NCI-H748 treated with DMSO at 0.1 percent for 48 hours (cell line): Measurements from ENCODE around the gene AHRR.

ENCODE experiments used
- DNase-seq: peaks from one replicate; lab custom pipeline; 2025; lab: John Stamatoyannopoulos, UW

Gene AHRR

DNA sequence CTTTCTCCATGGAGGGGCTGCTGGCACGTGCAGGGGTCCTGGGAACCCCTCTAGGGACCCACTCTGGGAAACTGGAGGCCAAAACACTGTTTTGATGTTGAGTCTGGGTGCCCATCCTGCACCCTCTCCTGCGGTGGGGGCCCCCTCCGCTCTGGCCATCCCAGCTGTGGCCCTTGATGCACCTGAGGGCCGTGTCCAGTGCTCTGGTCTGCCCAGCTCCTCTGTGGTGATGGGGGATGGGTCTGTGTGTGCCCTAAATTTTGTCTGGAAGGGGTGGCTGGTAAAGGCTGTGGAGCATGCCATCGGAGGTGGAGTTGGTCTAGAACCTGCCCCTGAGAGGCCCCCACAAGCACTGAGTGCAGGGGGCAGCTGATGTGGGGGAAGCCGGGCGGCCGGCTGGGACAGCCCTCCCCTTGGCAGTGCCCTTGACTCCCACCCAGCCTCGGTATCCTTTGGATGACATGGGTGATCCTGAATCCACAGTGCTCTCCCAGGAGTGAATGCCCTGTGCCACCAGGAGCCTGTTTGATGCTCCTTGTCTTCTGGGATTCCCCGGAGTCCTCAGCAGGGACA, 26.3 kb downstream of the AHRR start:
- DNase-seq: no peak

DNA sequence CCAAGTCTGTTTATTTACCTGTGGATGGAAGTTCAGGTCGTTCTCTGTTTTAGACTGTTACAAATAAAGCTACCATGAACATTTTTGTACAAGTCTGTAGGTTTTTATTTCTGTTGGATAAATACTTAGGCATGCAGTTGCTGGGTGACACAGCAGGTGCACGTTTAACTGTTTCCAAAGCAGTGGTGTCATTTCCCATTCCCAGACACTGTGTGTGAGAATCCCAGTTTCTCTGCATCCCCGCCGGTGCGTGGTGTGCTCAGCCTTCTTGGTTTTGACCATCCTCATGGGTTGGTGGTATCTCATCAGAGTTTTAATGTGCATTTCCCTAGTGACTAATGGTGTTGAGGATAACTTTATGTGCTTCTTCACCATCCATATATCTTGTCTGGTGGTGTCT, 27.2 kb downstream of the AHRR start:
- no peak for DNase-seq

DNA sequence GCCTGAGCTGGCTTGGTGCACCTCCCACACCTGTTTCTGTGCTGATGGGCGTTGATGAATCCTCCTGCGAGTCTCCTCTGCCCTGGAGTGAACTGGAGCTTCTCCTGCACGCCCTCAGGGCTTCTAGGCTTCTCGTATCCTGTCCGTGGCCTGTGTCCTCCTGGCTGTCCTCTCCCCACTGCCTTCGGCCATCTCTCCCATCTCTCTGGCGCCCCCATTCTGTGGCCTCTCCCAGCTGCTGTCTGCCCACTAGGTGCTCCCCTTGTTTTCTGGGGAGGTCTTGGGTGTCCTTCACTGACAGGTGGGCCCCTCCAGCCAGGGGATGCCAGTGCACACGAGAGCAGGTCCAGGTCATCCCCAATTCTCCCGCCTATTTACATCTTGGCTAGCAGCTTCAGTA, 28.8 kb downstream of the AHRR start:
- DNase-seq: no peak

DNA sequence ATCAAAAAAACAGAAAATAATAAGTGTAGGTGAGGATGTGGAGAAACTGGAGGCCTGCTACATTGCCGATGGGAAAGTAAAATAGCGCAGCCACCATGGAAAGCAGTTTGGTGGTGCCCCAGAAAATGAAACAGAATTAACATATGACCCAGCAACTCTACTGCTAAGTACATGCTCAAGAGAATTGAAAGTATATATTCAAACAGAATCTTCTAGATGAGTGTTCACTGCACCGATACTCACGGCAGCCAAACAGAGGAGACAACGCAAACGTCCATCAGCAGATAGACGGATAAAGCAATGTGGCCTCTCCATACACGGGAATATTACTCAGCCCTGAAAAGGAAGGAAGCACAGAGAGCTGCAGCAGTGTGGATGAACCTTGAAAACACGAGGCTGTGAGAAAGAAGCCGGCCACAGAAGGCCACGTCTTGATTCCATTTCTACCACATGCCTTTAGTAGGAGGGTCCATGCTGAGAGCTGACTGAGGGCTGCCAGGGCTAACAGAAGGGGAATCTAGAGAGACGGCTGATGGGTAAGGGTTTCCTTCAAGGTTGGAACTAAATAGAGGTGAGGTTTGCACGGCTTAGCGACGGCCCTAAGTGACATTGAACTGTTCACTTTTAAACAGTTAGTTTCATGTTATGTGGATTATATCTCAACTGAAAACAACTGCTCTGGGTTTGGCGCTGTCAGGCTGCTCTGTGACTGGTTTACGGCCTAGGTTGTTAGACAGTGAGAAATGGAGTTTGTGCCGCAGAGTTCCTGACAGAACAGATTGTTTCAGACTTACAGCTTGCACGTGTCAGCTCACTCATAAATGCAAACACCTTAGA, 29.8 kb downstream of the AHRR start:
- no peak for DNase-seq

GRCh38 chr5:351921-352245, 30.4 kb downstream of the AHRR start:
- DNase-seq: no peak

DNA sequence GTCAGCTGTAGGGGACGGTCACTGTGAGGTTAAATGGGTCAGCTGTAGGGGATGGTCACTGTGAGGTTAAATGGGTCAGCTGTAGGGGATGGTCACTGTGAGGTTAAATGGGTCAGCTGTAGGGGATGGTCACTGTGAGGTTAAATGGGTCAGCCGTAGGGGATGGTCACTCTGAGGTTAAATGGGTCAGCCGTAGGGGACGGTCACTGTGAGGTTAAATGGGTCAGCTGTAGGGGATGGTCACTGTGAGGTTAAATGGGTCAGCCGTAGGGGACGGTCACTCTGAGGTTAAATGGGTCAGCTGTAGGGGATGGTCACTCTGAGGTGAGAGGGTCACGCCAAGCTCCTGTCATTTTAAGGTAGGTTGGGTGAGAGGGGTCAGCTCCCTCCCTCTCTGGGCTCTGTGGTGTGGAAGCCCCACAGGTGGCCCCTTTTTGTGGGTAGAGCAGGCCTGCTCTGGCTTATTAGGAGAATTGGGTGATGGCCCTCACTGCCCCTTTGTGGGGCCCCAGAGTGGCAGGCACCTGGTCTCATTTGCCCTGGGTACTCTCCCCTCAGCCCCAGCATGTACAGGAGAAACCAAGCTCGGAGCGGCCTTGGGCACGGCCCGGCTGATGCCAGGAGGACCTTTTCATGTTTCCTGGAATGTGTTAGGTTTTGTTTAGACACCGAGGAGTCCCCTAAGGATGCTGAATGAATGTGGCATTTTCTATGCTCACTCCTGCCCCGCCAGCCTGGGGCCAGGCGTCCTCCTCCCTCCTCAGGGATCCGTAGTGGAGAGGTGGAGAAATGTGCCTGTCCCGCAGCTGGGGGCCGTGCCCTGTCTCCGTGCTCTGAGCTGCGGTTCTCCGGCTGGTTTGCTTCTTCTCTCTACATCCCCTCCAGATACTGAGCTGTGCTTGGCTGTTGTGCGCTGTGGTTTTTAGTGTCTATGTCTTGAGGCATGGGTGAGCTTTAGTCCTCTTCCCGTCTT, 31.4 kb downstream of the AHRR start:
- DNase-seq: no peak

- DNase-seq: no peak
These were observed 32.4 kb downstream of the AHRR start for GRCh38 chr5:353612-354580.

GRCh38 chr5:354581-355378, 33.3 kb downstream of the AHRR start:
- no peak for DNase-seq

DNA sequence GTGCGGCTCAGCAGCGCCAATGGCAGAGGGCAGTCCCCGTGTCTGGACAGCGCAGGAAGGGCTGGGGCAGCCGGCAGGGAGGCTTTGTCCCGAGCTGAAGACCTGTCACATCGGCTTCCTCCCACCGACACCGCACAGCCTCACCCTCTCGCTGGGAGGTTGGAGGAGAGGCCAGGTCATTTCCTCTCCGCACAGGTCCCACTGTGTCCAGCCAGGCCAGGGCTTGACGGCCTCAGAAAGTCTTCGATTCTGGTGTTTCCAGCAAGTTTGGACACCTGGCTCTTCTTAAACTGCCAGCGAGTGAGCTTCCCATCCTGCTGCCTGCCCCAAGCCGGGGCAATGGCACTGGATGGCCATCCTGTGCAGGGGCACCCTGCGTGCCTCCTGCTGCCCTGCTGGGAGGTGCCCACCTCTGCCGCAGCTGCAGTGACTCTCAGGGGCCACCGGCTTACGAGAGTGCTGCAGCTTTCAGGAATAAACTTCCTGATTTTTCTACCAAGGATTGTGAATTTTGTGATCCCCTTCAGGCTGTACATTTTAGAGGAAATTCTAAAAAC, 33.9 kb downstream of the AHRR start:
- no peak for DNase-seq

- no peak for DNase-seq
These were observed 34.4 kb downstream of the AHRR start for GRCh38 chr5:355958-356357.

DNA sequence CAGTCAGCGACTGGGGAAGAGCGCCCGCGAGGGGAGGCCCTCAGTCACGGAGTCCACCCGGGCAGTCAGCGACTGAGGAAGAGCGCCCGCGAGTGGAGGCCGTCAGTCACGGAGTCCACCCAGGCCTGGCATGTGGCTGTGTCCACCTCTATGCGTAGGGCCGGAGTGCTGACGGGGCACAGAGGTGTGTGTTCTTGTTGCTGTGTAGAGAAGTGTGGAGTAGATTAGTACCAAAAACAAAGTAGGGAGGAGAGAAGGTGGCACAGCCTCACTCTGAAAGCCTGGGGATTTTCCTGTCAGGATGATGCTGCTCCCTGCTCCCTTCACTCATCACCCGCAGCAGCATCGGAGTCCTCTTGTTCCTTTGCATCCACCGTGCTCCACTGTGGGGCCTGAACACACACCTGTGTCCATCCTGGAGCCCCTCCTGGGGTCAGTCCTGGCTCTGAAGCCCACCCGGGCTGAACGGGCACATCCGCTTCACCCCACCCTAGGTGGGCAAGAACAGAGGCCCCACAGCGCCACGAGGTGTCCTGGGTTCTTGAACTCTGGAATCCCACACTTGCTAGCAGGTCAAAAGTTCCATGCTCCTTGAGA, 37.9 kb downstream of the AHRR start:
- DNase-seq: no peak

DNA sequence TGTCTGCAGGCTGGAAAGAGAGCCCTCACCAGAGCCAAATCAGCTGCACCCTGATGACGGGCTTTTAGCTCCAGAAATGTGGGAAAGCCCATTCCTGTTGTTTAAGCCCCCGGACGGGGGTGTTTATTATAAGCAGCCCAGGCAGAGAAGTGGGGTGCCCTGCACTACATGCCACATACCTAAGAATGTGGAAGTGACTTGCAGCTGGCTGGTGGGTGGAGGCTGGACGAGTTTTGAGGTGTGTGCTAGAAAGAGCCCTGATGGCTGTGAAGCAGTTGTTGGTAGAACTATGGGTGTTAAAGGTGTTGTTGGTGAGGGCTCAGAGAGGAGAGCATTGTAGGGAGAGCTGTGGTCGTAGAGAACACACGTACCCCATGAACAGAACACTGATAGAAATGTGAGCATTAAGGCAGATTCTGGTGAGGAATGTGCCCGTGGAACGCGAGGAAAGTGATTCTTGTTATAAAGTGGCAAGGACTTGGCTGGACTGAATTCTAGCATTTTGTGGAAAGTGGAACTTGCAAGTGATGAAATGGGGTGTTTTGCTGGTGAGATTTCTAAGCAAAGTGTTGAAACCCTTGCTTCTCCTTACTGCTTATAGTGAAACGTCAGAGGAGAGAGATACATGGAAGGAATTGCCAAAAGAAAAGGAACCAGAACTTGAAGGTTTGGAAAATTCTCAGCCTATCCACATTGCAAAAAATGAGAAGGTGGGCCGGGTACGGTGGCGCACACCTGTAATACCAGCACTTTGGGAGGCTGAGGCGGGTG, 38.9 kb downstream of the AHRR start:
- DNase-seq: no peak

DNA sequence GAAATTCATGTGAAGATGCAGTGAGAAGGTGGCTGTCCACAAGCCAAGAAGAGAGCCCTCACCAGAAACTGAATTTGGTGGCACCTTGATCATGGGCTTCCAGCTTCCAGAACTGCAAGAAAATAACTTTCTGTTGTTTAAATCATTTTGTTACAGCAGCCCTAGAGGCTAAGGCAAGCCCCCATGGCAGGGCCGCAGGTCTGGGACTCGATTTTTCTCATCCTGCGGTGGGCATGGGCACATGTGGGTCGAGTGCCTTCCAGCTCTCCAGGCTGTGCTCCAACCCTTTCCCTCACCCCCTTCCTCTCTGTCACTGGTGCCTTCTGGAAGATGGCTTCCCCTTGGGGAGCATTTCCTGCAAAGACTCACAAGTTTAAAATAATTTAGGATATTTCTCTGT, 40.7 kb downstream of the AHRR start:
- DNase-seq: no peak

GRCh38 chr5:362978-363765, 41.7 kb downstream of the AHRR start:
- no peak for DNase-seq

- no peak for DNase-seq
These were observed 43.0 kb downstream of the AHRR start for GRCh38 chr5:364497-364896.

DNA sequence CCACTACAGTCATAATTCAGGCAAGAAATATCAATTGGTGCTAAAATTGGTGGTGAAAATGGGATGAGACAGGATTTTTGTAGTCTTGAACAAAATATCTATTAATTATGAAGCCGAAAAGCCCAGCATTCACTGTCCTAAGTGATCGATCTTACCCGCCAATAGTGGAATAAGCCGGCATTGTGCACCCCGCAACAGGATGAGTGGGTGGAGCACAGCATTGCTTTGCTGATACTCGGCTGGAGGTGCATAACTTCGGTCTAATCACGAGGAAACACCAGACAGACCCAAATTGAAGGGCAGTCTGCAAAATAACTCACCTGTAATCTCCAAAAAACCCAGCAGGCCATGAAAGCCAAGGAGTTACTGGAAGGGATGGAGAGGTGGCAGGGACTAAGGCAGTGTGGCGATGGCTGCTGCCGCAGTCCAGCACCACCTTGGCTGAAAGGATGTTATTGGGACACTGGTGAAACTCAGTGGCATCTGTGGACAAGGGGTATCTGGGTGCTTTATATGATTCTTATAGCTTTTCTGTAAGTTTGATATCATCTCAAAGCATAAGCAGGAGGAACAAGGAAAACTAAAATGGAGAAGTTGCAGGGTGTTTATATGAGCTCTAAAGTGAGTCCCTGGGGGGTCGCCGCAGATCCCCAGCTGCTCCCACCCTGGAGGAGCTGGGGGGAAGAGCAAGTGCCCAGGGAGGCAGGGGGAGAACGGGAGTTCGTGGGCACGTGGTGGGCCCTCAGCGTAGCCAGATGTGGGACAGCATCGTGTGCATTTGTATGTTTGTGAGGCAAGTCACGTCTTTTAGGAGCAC, 45.2 kb downstream of the AHRR start:
- no peak for DNase-seq

- DNase-seq: no peak
These were observed 46.0 kb downstream of the AHRR start for GRCh38 chr5:367358-368130.
